ENCODE results near the gene CIB4.

The CIB4 gene

DNA sequence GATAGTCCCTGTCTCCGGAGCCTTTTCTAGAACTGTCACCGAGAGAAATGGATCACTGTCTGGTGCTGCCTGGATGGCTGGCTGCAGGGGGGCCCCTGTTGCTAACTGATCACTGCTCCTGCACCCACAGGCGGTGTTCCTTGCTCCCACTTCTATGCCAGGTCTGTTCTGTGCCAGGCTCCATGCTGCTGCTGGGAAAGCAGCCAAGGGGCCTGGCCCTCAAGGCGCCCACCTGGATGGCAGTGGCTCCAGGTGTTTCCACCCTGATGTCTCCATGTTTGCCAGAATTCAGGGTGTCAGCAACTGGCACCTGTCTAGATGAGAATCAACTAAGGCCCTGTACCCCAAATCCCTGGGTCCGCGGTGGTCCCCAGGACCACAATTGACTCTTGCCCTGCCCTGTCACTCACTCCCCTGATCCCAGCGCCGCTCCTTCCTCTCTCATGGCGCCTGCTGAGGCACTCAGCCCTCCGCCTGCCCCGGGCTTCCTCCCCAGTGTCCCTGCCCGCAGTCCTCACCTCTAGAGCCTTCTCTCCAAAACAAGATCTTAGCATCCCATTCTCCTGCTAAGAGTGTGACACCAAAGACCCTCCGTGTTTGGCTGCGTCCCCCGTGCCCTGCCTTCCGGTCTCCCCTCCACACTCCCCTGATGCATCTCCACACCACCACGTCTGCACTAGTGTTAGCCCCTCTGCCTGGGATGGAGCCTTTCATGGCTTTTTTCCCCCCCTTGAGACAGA is 90.7 kb downstream of the CIB4 start:
- no peak for DNase-seq (ENCODE audit: low read depth)

DNA sequence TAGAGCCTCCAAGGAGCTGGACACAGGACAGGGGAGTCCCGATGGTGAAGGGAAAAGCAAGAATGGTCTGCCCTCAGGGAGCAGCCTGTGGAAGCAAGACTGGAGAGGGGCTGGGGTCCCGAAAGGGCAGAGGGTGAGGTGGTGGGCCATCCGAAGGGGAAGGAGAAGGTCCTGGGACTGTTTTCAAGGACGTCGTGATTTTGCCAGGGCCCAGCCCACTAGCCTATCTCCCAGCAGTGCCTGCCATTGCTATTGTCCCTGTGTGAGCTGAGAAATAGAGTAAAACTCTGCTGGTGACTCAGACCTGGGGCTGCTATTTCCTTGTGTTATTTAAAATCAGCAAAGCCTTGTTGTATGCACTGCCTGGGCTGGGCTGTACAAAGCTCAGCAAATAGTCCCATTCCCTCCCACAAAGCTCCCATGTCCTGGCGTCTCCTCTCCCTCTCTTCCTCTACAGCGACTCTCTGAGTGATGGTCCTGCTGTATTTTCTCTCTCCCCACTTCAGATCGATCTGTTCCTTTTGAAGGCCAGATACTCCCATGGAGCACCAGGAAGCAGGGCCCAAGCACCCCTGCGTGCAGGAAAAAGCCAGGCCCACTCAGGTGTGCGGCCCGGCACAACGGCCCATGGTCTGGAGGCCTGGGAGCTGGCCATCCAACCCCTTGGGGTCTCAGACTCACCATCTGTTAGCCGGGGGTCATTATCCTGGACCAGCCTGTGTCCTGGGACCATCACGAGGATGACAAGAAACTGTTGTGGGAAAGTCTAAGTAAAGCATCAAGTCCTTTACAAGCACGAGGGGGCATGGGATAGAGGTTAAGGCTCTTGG is 98.3 kb downstream of the CIB4 start:
- DNase-seq (ENCODE audit: low read depth): no peak

DNA sequence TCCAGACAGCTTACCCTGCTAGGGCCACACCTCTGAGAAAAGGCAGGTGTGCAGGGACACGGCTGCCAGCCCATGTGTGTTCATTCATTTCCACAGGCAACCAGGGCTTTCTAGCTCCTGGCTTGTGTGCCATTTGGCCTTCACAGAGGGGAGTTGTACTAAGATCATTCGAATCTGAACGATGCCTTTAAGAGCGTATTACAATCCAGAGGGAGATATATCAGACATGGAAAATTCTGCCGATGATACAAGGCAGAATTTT is 99.0 kb downstream of the CIB4 start:
- DNase-seq (ENCODE audit: low read depth): no peak

DNA sequence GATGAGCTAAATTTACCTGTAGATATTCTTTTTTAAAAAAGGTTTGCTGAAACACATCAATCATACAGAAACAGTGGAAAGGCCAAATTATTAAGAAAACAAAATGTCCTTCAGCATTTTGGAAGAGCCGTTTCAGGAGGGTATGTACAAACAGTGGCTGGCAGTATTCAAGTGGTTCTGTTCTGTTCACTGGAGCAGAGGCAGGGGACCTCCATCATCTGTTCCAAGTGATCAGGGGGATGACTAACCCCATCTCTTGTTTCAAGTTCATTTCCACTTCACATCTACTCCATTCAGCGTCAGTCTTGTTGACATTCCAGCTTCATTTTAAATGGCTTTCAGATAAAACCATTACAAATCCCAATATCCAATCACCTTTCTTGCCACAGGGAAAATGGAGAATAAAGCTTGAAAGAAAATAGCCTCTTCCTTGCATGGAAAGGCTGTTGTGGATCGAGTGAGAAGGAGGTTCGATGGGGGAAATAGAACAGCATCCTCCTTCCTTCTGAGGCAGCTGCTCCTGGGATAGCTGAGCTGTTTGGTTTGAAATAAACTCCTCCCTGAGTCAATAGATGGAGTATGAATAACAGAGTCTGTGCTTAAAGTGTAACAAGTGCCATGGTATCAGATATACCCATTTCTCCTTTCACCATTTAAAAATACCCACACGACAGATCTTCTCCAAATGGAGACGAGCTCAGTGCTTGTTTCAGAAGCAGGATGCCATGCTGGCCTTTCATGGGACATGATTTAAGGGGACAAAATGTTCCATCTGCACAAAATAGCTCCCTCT is 99.6 kb downstream of the CIB4 start:
- DNase-seq (ENCODE audit: low read depth): no peak

DNA sequence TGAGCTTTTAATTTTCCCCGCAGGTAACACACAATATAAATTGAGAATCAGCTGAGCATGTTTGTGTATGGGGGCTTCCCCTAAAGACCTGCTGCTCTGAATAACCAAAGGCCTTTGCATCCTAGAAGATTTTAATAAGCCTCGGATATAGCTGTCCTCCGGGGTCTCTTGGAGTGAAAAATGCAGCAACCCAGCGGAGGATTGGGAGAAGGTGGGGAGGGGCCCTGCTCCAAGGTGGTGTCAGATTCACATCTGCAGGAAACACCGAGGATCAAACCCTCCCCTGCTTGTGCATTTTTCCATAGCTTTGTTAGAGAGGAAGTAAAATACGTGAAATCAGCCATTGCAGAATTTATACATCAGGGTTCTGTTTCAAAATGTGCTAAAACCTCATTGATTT is 100.2 kb downstream of the CIB4 start:
- DNase-seq (ENCODE audit: low read depth): no peak

DNA sequence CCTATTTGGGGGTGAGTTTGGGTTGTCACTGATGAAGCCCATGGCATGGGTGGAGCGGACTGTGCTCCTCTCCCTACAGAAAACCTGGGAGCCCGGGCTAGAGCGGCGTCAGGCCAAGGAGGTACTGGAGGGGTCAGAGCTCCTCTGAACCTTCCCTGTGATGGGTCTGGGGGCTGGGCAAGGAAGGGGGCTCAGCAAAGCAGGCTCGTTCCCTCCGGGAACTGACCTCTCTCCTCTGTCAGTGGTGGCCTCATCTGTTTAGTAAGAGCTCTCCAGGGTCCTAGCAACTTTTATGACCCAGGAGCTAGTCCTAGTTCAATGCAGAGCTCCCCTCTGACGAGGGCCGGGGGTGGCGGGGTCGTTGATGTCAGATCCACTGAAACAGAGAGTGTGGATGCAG is 100.9 kb downstream of the CIB4 start:
- no peak for DNase-seq (ENCODE audit: low read depth)

DNA sequence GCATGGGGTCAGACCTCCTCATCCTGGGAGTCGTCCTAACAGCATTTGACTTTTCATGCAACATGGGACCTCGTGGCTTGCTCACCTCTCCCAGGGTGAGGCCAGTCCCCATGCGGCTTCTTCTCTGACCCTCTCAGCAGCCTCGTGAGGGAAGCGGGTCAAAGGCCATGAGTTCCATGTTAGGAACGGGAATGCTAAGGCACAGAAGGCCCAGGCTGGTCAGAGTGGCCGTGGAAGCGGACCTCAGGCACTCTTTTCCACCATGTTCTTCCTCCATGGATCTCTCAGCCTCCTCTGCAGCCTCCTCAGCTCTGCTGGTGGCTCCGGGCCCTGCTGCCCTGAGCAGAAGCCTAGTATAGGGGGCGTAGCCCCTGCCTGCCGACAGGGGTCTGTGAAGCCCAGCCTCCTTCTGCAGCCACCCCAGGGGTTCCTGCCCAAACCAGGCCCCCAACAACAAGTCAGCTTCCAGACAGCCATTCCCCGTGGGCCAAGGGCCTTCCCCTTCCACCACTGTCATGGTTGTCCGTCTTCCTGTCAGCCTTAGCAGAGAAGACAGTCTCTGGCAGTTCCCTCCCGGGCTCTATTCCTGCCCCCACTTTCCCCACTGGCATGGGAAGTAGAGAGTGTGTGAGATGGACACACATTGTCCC is 103.2 kb downstream of the CIB4 start:
- no peak for DNase-seq (ENCODE audit: low read depth)

DNA sequence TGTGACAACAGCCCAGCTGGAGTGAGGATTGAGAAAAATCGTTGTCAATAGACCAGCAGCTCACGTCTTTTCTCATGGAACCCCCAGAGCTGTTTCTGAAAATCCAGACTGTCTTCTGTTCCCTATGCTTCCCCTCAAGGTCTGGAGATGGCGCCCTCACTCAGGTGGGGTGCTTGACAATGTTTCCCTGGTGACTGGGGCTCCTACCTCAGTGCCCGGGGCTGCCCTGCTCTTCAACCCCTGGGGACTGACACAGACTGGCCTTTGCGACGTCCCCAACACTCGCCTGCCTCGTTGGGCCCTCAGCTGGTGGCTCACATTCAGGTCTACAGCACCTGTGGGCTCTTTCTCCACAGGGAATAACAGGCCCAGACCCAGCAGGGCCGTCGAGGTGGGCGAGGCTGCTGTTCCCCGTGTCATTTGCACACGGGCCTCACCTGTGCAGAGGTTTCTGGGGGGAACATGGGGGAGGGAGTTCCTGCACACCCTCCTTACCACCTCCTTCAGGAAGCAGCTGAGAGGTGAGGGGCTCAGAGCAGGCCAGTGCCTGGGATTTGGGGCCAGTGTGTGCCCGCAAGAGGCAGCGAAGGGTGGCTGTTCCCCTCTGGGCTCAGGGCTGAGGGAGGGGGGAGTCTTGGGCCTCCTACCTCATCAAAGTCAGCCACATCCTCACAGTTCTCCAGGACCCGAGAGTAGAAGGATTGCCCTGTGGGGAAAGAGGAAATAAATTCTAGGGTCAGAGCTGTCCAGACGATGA is 103.9 kb downstream of the CIB4 start:
- DNase-seq (ENCODE audit: low read depth): no peak

DNA sequence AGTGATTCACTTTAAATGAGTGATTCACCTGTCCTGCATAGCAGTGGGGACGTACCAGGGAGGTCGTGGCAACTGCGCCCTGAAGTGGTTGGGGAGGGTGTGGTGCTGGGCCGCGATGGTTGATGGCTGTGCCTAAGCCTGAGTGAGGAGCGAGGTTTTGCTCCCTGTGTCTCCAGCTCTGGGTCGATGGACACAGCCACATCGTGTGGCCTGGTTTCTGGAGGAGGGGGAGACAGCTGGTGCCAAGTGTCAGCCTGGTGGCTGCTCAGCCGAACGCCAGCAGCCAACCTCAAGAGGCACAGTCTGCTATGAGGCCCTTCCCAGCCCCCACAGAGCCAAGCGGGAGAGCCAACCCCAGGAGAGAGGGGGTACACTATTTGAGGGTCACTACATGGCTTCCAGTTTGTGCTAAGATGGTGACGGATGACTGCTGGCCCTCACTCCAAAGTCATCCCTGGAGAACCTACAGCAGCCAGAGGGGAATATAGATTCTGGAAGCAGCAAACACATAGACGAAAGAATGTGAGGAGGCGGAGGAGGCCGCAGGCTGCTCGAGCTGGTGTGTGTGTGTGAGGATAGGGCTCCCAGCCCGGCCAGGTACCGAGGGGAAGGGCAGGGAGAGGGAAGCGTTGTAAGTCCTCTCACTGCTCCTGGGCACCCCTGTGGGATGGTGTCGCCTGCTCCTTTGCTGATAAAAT is 104.6 kb downstream of the CIB4 start:
- no peak for DNase-seq (ENCODE audit: low read depth)

DNA sequence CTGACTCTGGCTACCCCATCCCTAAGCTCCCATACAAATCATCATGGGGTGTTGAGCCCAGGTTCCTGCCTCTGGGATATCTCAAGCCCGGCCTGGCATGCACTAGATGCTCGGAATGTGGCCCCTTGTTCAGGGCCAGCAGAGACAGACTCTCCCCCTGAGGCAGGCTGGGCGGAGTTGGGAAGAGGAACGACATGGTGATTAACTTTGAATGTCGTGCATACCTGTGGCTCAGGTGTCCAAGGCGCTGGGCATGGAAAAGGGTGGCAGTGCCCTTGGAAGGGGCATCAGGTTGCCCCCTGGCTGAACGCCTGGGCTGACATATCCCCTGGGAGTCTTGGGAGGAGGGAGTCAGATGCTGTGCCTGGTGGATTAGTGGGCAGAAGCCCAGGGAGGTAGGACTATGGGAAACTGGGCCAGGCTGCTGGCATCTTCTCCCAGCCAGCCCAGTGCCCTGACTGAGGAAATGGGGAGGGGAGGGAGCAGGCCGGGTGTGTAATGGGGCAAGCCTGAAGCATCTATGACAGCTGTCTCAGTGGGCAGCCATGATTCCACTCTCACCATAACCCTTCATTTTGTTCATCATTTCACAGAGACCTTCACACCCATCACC is 105.4 kb downstream of the CIB4 start:
- DNase-seq (ENCODE audit: low read depth): no peak

DNA sequence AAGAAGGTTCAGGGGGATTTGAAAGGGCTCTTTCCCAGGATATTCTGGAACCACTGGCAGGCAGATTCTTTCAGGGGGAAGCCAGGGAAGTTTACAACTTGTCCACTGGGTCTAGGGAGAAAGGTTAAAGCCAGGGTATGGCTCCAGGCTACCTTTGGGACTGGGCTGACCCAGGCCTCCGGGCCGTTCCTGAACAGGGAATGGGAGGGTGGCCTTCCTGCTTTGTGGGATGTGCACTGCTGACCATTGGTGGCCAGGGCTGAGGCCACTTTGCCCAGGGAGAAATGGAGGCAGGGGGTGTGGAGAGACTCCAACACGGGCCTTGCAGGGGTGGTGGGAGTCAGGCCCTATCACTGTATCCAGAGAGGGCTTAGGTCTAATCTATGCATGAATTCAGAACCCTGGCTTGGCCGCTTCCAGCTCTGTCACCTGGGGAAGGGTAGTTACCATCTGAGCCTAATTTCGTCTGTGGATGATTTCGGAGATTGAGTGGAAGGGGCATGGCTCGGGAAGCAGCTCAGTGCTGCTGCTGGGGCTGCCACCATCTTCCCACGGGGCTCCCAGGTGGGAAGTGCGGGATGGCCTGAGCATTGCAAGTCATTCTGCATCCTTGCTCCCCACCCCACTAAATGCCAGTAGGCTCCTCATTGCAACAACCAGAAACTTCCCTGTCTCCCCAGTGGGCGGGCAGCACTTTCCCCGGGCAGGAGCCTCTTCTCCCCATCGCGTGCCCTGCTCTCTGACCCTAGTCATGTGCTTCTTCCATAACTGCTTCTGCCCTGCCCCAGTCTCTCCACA is 106.1 kb downstream of the CIB4 start:
- DNase-seq (ENCODE audit: low read depth): no peak

DNA sequence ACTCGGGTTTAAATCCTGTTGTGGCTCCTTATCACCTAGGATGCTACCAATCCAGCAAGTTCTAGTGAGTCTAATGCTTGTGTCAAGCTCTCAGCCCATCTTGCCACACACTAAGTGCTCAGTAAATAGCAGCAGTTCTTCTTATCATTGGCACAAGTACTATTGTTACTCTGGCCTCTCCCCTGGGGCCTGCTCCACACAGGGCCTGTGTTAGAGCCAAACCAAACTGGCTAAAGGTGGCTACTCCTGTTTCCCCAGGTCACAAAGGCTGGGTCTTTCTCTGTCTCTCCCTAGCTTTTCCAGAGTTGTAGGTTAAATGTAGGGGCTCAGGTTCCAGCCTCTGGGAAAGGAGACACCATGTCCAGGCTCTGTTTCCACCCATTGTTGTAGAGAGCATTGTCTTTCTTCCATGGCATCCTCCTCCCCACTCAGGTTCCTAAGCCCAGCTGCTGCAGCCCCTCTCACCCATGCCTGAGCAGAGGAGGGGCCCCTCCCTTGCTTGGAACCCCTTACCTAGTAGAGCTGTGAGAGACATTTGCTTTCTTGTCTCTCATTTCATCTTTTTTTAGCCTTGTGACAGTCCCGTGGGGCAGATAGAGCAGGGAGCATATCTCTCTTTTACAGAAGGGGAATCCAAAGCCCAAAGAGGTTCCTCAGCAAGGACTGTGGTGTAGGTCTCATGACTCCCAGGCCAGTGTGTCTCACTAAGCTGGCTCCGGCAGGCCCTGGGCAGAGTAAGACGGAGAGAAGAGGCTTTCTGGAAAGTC is 106.9 kb downstream of the CIB4 start:
- no peak for DNase-seq (ENCODE audit: low read depth)

DNA sequence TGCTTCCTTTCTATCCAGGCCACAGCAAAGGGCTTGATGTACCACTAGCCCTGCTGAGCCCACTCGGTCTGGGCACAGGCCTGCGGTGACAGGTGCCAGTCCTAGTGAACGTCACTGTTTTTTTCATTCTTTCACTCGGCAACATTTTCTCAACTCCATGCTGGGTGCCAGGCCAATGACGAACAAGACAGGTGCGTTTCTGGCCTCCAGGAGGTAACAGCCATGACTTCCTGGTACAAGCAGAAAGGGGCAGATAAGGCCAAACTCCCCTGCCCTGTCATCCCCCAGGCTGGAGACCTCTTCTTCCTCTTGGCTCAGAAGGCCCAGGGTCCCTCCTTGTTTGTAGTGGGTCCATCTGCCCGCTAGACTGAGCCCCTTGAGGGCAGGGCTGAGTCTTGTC is 107.5 kb downstream of the CIB4 start:
- DNase-seq (ENCODE audit: low read depth): no peak

DNA sequence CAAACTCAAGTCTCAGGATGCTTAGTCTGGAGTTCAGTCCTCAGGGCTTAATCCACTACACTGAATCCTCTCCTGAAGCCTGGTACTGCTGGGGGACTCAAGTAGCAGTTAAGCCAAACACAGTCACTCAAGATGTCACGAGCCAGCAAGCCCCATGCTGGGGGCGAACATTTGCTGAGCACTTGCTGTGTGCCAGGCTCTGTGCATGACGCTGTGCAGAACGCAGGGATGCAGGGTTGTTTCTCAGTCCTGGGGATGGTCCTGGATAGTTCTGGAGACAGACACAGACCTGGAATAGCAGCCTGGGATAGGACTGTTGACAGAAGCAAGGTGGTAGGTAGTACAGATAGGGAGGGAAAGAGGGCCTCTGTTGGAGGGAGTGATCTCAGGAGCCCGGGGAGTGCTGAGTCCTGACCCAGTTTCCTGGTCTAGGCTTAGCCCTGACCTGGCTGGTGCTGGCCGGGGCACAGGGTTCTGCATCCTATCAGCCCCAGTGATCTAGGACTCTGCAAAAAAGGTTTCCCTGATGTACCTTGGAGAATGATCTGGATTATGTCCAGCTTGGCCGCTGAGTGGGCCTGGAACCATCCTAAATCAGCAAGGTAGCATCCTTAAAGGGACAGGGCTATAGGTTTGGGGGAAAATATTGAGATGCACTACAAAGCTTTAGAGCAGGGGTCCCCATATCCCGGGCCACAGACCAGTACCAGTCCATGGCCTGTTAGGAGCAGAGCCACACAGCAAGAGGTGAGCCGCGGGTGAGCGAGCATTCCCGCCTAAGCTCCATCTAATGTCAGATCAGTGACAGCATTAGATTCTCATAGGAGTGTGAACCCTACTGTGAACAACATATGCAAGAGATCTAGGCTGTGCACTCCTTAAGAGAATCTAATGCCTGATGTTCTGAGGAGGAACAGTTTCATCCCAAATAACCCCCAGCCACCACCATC is 108.6 kb downstream of the CIB4 start:
- no peak for DNase-seq (ENCODE audit: low read depth)
